ENCODE measurements around the gene BHLHA15. TPM values are rescaled to one million over a fixed set of nuclear protein-coding genes. Genes with fewer than 3 reads are reported as not detected.

The BHLHA15 gene
- total RNA-seq, 4 donors from 2014 or later: 2.0 to 7.3 TPM; not detected in 2

- Histone ChIP-seq H3K36me3 (no peaks in the 10 kb centered on the region), H3K4me1 (no peaks in the 10 kb centered on the region), H3K27ac (no peak overlapping the region), H3K9me3 (no peaks in the 10 kb centered on the region), H3K4me3 (no peak overlapping the region), H3K27me3 (no peaks in the 10 kb centered on the region)
- no peak for DNase-seq
- in situ Hi-C loops (cut with MboI; ENCODE audit: low pct_ligation_motif_present in 1 of 4, low pct_unique_long_range_greater_than_20kb in 1 of 4, low sequenced_read_pairs in 3 of 4): no loop called here
- TF ChIP-seq EP300 (IDR thresholded peaks at IDR 0.05; ENCODE audit: low read depth) (no peak), POLR2AphosphoS5 (IDR thresholded peaks at IDR 0.05) (no peak), POLR2A (IDR thresholded peaks at IDR 0.05) (no peak)
- TF ChIP-seq, protein P1, sequence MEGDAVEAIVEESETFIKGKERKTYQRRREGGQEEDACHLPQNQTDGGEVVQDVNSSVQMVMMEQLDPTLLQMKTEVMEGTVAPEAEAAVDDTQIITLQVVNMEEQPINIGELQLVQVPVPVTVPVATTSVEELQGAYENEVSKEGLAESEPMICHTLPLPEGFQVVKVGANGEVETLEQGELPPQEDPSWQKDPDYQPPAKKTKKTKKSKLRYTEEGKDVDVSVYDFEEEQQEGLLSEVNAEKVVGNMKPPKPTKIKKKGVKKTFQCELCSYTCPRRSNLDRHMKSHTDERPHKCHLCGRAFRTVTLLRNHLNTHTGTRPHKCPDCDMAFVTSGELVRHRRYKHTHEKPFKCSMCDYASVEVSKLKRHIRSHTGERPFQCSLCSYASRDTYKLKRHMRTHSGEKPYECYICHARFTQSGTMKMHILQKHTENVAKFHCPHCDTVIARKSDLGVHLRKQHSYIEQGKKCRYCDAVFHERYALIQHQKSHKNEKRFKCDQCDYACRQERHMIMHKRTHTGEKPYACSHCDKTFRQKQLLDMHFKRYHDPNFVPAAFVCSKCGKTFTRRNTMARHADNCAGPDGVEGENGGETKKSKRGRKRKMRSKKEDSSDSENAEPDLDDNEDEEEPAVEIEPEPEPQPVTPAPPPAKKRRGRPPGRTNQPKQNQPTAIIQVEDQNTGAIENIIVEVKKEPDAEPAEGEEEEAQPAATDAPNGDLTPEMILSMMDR (IDR thresholded peaks at IDR 0.05): no peak
- intact Hi-C loops (cut with DNase I; ENCODE audit: low total_unique reads): no loop called here
- WGBS, 2 donors (ENCODE audit: low coverage in 1 of 2): 93% methylated on average over 23 of the region's 25 CpGs; no CpG with 5 or more reads in 1 of the 2 donors
Observed at GRCh38 chr7:98231493-98232262, 20.4 kb downstream of the BHLHA15 start.

- intact Hi-C loops (cut with DNase I; ENCODE audit: low total_unique reads): no loop called here
- H3K9me3 ChIP-seq: no peaks in the 10 kb centered on the region
- H3K27ac ChIP-seq: no peak overlapping the region
- in situ Hi-C loops (cut with MboI; ENCODE audit: low pct_ligation_motif_present in 1 of 4, low pct_unique_long_range_greater_than_20kb in 1 of 4, low sequenced_read_pairs in 3 of 4): no loop called here
- TF ChIP-seq EP300 (IDR thresholded peaks at IDR 0.05; ENCODE audit: low read depth) (no peak), POLR2AphosphoS5 (IDR thresholded peaks at IDR 0.05) (no peak), POLR2A (IDR thresholded peaks at IDR 0.05) (no peak)
- TF ChIP-seq, protein P1 (IDR thresholded peaks at IDR 0.05): no peak
- no peak for DNase-seq
- H3K4me1 ChIP-seq: no peaks in the 10 kb centered on the region
- no peaks in the 10 kb centered on the region for H3K27me3 ChIP-seq
- no peaks in the 10 kb centered on the region for H3K36me3 ChIP-seq
- 96% methylated on average over 8 of the region's 8 CpGs; no CpG with 5 or more reads in 1 of the 2 donors for WGBS, 2 donors (ENCODE audit: low coverage in 1 of 2)
- H3K4me3 ChIP-seq: no peak overlapping the region
Observed at GRCh38 chr7:98232263-98232585, 21.0 kb downstream of the BHLHA15 start.

DNA sequence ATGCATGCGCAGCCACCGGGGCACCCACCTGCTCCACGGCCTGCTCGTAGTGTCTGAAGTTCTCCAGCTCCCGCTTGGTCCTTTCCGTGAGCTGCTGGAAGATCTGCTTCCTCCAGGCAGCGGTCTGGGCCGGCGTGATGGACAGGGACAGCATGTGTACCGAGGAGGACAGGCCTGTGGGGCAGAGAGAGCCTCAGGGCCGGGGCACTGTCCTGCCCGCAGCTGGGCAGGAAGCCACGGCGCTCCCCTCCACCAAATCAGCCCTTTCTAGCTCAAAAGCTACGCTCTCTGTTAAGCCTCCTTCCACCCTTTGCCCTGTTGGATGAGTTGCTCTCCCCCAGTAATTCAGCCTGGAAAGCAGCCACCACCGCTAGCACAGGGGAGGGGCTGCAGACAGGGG, 21.6 kb downstream of the BHLHA15 start:
- Histone ChIP-seq H3K9me3 (no peaks in the 10 kb centered on the region), H3K27me3 (no peaks in the 10 kb centered on the region), H3K4me1 (no peaks in the 10 kb centered on the region), H3K27ac (no peak overlapping the region), H3K4me3 (no peak overlapping the region), H3K36me3 (no peaks in the 10 kb centered on the region)
- in situ Hi-C loops (cut with MboI; ENCODE audit: low pct_ligation_motif_present in 1 of 4, low pct_unique_long_range_greater_than_20kb in 1 of 4, low sequenced_read_pairs in 3 of 4) (no loop called here), intact Hi-C loops (cut with DNase I; ENCODE audit: low total_unique reads) (no loop called here)
- 91 to 94% methylated on average over 3 to 16 of the region's 16 CpGs for WGBS, 2 donors (ENCODE audit: low coverage in 1 of 2)
- no peak for DNase-seq
- TF ChIP-seq POLR2AphosphoS5 (IDR thresholded peaks at IDR 0.05) (no peak), EP300 (IDR thresholded peaks at IDR 0.05; ENCODE audit: low read depth) (no peak), POLR2A (IDR thresholded peaks at IDR 0.05) (no peak)
- TF ChIP-seq, protein P1 (IDR thresholded peaks at IDR 0.05): no peak

DNA sequence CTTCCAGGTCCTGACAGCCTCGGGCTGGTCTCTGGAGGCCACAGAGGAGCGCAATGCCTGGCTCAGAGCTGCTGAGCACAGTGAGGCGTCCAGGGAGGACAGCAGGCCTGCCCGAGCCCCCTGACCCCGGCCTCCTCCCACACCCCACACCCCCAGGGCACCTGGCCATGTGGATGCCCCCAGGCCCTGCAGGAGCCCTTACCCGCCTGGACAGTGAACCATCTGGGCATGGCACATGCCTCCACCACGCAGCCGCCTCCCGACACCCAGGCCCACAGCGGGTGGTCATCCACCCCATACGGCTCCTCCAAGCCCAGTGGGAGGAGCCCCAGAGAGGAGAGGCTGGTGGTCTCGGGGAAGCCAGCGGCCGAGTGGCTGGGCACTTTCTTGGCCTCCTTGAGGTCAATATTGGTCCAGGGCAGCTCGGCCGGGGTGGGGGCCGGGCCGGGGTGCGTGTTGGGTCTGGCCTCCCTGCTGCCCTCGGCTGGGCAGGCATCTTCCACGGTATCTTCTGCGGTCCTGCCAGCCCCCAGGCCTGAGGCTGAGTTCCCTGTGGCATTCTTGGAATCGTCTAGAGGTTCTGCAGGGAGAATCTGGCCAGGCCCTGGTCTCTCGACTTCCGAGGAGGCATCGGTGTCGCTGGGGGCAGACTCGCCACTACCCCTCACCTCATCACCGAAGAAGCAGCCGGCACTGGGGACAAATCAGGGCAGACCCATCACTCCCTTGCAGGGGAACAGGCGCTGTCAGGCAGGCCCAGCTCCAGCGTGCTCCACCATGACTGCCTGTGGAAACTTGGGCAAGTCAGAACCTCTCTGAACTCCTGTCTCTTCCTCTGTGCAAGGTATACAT, 22.2 kb downstream of the BHLHA15 start:
- in situ Hi-C loops (cut with MboI; ENCODE audit: low pct_ligation_motif_present in 1 of 4, low pct_unique_long_range_greater_than_20kb in 1 of 4, low sequenced_read_pairs in 3 of 4): no loop called here
- 94% methylated on average over 32 of the region's 32 CpGs; no CpG with 5 or more reads in 1 of the 2 donors for WGBS, 2 donors (ENCODE audit: low coverage in 1 of 2)
- intact Hi-C loops (cut with DNase I; ENCODE audit: low total_unique reads): no loop called here

More for the DNA sequence above, 22.2 kb downstream of the BHLHA15 start:
- H3K4me1 ChIP-seq: no peaks in the 10 kb centered on the region
- H3K27me3 ChIP-seq: no peaks in the 10 kb centered on the region
- TF ChIP-seq POLR2A (IDR thresholded peaks at IDR 0.05): no peak
- no peak for TF ChIP-seq EP300 (IDR thresholded peaks at IDR 0.05; ENCODE audit: low read depth)
- no peak for TF ChIP-seq POLR2AphosphoS5 (IDR thresholded peaks at IDR 0.05)
- TF ChIP-seq, protein P1 (IDR thresholded peaks at IDR 0.05): no peak
- no peak for DNase-seq
- H3K9me3 ChIP-seq: no peaks in the 10 kb centered on the region
- H3K4me3 ChIP-seq: no peak overlapping the region
- H3K27ac ChIP-seq: no peak overlapping the region
- H3K36me3 ChIP-seq: no peaks in the 10 kb centered on the region

Measured in transverse colon (tissue), 4 donors.